HG03066 (cell line): Measurements from ENCODE around the gene BEND7.
"Not testable (repeated sequence)": the region's sequence is repeated elsewhere in the genome, so short reads cannot be mapped to it uniquely, and the experiment has no call there.

Experiments
- ATAC-seq: cut with Tn5 transposase; IDR thresholded peaks from one replicate; pipeline ENCODE4 v1.9.1; 2021; ENCODE audit warnings: low read depth; ENCODE audit not compliant: unreplicated experiment

The BEND7 gene

GRCh38 chr10:13483951-13484350, 44.9 kb downstream of the BEND7 start:
- no peak for ATAC-seq

GRCh38 chr10:13483073-13483472, 45.7 kb downstream of the BEND7 start:
- ATAC-seq = no peak

- no peak for ATAC-seq
Observed at GRCh38 chr10:13481690-13482089, 47.1 kb downstream of the BEND7 start.

DNA sequence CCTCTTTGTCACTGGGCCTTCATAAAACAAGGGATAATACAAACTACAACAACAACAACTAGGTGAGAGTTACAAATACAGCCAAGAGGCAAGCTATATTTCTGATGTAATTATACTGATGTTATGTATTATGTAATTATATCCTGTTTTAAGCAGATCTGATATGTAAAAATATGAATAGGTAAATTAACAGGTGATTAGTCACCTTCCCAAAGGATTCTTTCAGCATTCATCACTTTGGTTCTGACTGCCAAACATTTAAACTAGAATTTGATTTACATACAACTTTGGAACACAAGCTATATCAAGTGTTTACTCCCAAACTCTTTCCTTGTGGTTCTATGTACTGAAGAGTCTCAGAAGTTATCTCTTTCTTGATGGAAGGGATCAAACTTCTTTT, 53.7 kb downstream of the BEND7 start:
- no peak for ATAC-seq

DNA sequence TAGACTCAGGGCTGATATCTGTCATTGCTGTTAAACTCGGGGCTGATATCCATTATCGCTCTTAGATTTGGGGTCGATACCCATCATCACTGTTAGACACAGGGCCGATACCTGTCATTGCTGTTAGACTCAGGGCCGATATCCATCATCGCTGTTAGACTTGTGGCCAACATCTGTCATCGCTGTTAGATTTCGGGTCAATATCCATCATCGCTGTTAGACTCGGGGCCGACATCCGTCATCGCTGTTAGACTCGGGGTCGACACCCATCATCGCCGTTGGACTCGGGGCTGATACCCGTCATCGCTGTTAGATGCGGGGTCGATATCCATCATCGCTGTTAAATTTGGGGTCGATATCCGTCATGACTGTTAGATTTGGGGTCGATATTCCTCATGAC, 54.8 kb downstream of the BEND7 start:
- no peak for ATAC-seq

DNA sequence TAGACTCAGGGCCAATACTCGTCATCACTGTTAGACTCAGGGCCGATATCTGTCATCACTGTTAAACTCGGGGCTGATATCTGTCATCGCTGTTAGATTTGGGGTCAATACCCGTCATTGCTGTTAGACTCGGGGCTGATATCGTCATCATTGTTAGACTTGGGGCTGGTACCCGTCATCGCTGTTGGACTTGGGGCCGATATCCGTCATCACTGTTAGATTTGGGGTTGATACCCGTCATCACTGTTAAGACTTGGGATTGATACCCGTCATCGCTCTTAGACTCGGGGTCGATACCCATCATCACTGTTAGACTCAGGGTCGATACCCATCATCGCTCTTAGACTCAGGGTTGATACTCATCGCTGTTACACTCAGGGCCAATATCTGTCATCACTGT, 56.5 kb downstream of the BEND7 start:
- ATAC-seq = no peak

- no peak for ATAC-seq
Observed at GRCh38 chr10:13470270-13470669, 58.5 kb downstream of the BEND7 start.

GRCh38 chr10:13462551-13462950, 66.3 kb downstream of the BEND7 start:
- no peak for ATAC-seq

GRCh38 chr10:13458687-13459012, 70.2 kb downstream of the BEND7 start:
- no peak for ATAC-seq

DNA sequence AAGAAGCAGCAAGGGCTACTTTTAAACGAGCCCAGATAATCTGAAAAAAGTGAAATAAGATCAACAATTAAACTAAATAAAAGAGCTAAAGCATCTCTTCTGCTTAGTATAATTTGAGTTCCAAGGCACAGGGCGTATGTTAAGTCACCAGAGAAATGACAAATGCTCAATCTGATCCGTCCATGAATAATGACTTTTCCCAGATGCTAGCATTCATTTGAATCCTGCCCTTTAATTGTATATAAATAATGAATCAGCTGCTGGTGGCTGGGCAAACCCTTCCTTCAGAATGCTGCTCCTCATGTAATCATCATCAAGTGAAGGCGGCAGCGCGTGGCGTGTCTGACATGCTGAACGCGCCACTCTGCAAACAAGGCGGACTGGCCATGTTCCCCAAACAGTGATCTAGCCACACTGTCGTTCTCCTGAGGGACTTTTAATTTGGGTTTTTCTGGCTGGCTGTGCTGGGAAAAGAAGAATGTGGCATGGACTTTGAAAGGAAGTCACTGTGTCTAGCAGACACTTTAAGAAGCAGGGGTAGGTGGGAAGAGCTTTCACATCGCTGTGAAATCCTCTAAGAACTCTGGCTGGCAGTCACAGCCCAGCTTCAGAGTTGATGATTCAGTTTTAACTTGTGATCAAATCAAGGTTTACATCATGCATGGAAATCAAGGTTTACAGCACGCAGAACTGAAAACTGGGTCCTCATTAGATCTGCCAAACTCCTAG, 70.7 kb downstream of the BEND7 start:
- ATAC-seq = no peak

DNA sequence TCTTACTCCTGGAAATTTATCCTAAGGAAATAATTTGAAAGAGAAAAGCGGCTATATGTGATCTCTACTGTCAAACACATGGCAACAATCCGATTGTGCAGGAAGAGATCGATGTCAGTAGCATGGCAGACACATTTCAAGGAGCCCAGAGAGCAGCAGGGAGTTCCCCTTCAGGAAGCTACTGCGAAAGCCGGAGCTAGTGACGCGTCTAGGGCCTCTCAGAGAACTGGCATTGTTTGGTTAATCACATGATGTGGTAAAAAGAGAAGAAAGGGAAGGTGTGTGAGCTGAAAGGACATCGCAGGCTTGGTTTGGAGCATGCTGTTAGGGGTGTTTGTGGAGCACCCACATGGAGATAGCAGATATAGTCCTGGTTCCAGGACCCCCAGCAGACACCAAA, 74.9 kb downstream of the BEND7 start:
- no peak for ATAC-seq

- ATAC-seq = no peak
Observed at GRCh38 chr10:13450069-13450468, 78.7 kb downstream of the BEND7 start.

DNA sequence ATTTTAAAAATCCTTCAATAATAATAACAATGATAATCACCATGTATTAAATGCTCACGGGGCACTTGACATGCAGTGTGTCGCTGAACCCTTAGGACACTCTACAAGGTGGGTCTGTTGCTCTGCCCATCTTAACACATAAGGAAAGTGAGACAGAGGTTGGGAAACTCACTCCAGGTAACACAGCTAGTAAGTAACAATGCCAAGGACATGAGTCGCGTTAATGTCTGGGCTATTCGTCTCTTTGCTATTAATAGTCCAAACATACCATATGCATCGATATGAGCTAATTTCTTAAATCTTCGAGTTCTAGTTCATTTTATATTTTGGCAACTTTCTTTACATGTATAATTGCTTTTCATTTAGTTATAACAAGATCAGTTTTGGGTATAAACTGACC, 79.5 kb downstream of the BEND7 start:
- no peak for ATAC-seq

DNA sequence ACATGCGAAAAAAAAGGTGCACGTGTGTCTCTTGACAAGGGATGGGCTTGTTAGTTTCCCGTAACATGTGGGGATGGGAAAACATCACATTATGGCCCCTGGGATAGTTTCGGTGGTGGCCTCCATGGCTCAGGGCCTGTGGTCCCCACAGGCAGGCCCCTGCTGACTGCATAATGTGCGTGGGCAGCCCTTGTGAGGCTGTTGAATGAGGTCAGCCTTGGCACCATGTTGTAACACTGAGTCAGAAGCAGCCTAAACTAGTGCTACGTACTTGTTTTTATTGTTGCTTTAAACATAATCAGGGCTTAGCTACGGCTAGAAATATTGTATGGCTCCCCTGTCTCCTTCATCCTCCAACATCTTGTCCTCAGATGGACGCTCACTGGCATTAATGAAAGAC, 80.6 kb downstream of the BEND7 start:
- no peak for ATAC-seq

GRCh38 chr10:13445656-13446400, 83.0 kb downstream of the BEND7 start:
- no peak for ATAC-seq

DNA sequence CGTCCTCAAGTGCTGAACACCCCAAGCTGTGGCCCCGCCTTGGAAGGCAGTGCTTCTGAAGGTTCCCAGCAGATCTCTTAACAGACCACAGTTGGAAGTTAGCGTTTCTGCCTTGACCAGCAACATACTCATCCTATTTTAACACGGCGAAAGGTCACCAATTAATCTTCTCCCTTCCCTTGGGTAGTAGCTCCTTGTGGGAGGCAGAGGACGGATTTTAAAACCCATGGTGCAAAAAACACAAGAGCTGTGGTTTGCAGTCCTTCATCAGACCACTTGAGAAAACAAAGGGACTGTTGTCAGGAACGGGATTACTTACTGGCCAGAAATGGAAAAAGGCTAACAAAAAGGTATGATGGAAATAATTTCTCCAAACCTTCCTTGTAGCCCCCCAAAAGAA, 87.3 kb downstream of the BEND7 start:
- ATAC-seq = no peak

GRCh38 chr10:13440185-13441061, 88.4 kb downstream of the BEND7 start:
- peak; percentile 75 for ATAC-seq

- ATAC-seq = no peak
Observed at GRCh38 chr10:13439313-13440184, 89.3 kb downstream of the BEND7 start.

- ATAC-seq = no peak
Observed at GRCh38 chr10:13437026-13437555, 91.7 kb downstream of the BEND7 start.

DNA sequence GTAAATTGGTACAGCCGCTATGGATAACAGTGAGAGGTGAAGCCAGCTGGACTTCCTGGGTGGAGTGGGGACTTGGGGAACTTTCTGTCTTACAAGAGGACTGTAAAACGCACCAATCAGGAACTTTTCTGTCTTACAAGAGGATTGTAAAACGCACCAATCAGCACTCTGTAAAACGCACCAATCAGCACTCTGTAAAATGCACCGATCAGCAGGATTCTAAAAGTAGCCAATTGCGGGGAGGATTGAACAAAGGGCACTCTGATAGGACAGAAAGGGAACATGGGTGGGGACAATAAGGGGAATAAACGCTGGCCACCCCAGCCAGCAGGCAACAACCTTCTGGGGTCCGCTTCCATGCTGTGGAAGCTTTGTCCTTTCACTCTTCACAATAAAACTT, 100.9 kb downstream of the BEND7 start:
- ATAC-seq = not testable (repeated sequence)
